Duodenal mucosa (tissue), 2 donors: ENCODE data around the gene INMT.

Source experiments
- H3K27ac ChIP-seq: one replicate; pipeline ENCODE4 v1.7.0; 2013; ENCODE audit warnings: low read depth, low read length
- H3K27me3 ChIP-seq, 2 donors: one replicate each; pipeline ENCODE4 v1.7.0; 2013; ENCODE audit warnings: low read length in 2 of 2, control low read depth in 1 of 2; ENCODE audit not compliant: insufficient read depth in 2 of 2, control insufficient read depth in 1 of 2
- H3K36me3 ChIP-seq, 2 donors: one replicate each; pipeline ENCODE4 v1.7.0; 2013; ENCODE audit warnings: low read length in 2 of 2, control low read depth in 1 of 2; ENCODE audit not compliant: insufficient read depth in 2 of 2, control insufficient read depth in 1 of 2
- H3K4me1 ChIP-seq, 2 donors: one replicate each; pipeline ENCODE4 v1.7.0; 2013; ENCODE audit warnings: low read length in 2 of 2, control low read depth in 1 of 2; ENCODE audit not compliant: insufficient read depth in 2 of 2, control insufficient read depth in 1 of 2
- H3K4me3 ChIP-seq, 2 donors: one replicate each; pipeline ENCODE4 v1.7.0; 2013; ENCODE audit warnings: low read length in 2 of 2, low read depth in 1 of 2
- H3K9ac ChIP-seq, 2 donors: one replicate each; pipeline ENCODE4 v1.7.0; 2013; ENCODE audit warnings: low read length in 2 of 2, low read depth in 1 of 2
- H3K9me3 ChIP-seq, 2 donors: one replicate each; pipeline ENCODE4 v1.7.0; 2013; ENCODE audit warnings: low read length in 2 of 2, control low read depth in 1 of 2; ENCODE audit not compliant: control insufficient read depth in 1 of 2

Gene INMT

DNA sequence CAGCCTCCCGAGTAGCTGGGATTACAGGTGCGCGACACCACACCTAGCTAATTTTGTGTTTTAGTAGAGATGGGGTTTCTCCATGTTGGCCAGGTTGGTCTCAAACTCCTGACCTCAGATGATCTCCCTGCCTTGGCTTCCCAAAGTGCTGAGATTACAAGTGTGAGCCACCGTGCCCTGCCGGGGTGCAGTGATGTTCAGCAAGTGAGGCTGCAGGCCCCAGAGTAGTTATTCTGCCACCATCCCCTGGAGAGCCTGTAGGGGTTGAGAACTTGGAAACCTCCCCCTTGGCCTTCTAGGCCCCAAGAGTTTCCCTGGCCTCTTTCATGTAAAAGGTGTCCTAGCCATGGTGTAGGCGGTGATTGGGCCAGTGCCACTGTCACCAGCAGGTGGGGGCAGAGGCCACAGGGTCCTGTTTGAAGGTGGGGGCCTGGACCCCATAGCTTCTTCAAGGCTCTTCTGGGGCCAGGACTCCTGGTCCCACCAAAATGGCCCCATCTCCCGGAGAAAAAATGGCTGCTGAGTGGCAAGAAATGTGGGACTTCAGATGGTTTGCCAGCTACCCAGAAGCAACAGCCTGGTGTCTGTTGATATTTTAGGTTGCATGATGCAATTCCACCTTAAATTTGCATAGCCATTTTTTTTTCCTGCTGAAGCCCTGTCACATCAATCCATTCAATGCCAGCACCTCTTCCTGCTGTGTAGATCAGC lies 25.5 kb upstream of the INMT start:
- no peak overlapping the region for H3K4me3 ChIP-seq
- no peak overlapping the region for H3K9ac ChIP-seq
- H3K4me1 ChIP-seq, result no peaks in the 10 kb centered on the region
- H3K27me3 ChIP-seq, result peaks cover 0 to 5% of the 10 kb centered on the region in 2 donors
- no peak overlapping the region for H3K27ac ChIP-seq
- H3K36me3 ChIP-seq, result no peaks in the 10 kb centered on the region
- H3K9me3 ChIP-seq, result no peaks in the 10 kb centered on the region

DNA sequence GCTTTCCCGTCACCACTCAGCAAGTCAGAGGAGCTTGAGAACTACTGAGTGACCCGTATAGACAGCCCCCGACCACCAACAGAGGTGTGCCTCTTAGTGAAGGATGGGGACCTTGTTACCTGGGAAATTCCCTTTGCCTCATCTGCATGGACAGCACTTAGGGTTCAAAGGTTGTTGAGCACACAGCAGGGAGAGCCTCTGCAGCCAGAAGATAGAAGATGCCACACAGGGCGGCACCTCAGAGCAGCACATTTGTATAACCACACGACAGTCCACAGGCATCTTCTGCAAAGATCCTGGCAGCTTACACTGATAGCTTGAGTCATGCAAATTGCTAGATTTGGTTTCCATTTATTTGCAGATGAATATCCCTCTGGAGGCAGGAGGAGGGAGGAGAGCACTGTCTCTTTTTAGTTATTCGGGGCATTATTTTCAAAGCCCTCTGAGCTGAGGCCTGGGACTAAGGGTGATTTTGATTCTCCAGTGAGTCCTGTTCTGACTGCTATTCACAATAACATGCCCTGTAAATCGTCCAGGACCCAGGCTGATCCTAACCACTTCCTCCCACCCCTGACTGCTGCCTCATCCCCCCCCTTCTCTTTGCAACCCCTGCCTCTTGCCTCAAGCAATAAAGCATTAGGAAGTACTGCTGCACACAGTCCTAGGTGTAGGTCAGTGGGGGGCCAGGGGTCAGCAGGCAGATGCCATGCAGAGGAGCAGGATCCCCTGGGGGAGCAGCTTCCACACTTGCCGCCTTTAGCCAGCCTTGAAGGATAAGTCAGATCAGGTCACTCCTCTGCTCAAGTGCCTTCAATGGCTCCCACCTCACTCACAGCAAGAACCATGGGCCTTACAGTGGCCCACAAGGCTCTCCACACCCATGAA lies 24.6 kb upstream of the INMT start:
- Histone ChIP-seq H3K27me3 (peaks cover 0 to 5% of the 10 kb centered on the region in 2 donors), H3K9ac (no peak overlapping the region), H3K4me1 (no peaks in the 10 kb centered on the region), H3K9me3 (no peaks in the 10 kb centered on the region), H3K36me3 (no peaks in the 10 kb centered on the region), H3K27ac (no peak overlapping the region), H3K4me3 (no peak overlapping the region)

DNA sequence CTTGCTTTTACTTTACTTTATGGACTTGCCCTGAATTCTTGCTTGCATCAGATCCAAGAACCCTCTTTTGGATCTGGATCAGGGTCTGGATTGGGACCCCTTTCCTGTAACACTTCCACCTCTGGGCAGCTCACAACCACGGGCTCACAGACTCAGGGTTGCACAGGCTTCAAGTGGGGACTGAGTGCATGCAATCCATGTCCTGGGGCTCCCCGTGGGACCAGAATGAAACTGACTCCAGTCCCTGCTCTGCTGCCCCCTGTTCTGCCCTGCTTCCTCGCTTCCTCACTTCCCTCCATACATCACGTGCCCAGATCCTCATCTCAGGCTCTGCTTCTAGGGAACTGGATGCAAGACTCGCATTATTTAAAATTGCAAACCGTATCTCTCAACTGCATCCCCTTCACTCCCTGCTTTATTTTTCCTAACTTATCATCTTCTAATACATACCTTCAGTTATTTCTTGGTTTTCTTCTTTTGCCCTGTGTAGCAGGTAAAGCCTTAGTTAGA lies 23.3 kb upstream of the INMT start:
- Histone ChIP-seq H3K36me3 (no peaks in the 10 kb centered on the region), H3K9me3 (no peaks in the 10 kb centered on the region), H3K4me3 (no peak overlapping the region), H3K4me1 (no peaks in the 10 kb centered on the region), H3K9ac (no peak overlapping the region), H3K27ac (no peak overlapping the region), H3K27me3 (peaks cover 0 to 5% of the 10 kb centered on the region in 2 donors)

DNA sequence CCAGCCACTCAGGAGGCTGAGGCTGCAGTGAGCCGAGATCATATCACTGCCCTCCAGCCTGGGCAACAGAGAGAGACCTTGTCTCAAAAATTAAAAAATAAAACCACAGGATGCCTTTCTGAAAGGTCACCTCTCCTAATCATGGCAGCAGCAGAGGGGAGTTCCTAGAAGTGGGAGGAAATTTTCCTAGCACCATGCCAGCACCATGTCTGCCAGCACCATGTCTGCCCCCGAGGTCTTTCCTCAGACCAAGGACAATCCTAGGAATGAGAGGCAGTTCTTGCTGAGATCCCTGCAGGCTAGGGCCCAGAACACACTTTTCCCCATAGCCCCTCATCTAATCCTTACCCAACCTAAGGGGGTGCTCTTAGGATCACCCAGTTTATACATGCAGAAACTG lies 22.3 kb upstream of the INMT start:
- no peaks in the 10 kb centered on the region for H3K4me1 ChIP-seq
- no peaks in the 10 kb centered on the region for H3K9me3 ChIP-seq
- no peak overlapping the region for H3K27ac ChIP-seq
- peaks cover 0 to 5% of the 10 kb centered on the region in 2 donors for H3K27me3 ChIP-seq
- no peak overlapping the region for H3K4me3 ChIP-seq
- H3K9ac ChIP-seq, result no peak overlapping the region
- no peaks in the 10 kb centered on the region for H3K36me3 ChIP-seq

DNA sequence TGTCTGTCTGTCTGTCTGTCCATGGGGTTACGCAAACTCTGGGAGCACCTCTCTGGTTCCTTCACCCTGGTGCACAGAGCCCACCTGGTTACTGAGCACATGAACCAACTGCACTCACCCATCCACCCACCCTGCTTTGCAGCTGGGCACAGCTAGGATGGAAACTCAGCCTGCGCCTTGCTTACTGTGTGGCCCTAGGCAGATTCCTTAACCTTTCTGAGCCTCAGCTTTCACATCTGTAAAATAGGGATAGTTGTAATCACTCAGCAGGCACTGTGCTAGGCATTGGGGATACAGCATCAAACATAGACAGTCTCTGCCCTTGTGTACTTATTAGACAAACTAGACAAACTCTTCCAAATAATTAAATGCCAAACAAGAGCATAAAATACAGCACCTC lies 21.8 kb upstream of the INMT start:
- Histone ChIP-seq H3K9me3 (no peaks in the 10 kb centered on the region), H3K4me1 (no peaks in the 10 kb centered on the region), H3K27ac (no peak overlapping the region), H3K27me3 (peaks cover 0 to 5% of the 10 kb centered on the region in 2 donors), H3K36me3 (no peaks in the 10 kb centered on the region), H3K4me3 (no peak overlapping the region), H3K9ac (no peak overlapping the region)

DNA sequence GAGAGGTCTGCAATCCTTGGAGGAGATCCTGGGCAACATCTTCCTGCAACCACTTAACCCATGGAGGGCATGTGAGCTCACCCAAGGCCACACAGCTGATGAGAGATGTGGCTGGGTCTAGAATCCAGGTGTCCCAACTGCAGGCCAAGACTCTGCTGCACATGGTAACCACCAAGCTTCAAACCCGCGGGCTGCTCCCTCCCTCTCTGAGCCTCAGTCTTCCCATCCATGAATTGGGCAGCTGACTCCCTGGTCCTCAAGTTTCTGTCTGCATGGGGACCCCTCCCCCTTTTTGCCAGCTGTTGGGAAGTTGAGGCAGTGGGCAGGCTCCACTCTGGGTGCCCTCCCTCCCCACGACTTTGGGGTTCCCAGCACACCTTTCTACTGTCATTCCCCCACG lies 20.9 kb upstream of the INMT start:
- no peaks in the 10 kb centered on the region for H3K9me3 ChIP-seq
- no peak overlapping the region for H3K27ac ChIP-seq
- H3K36me3 ChIP-seq, result no peaks in the 10 kb centered on the region
- H3K4me1 ChIP-seq, result no peaks in the 10 kb centered on the region
- H3K4me3 ChIP-seq, result no peak overlapping the region
- no peak overlapping the region for H3K9ac ChIP-seq
- H3K27me3 ChIP-seq, result peaks cover 0 to 5% of the 10 kb centered on the region in 2 donors

DNA sequence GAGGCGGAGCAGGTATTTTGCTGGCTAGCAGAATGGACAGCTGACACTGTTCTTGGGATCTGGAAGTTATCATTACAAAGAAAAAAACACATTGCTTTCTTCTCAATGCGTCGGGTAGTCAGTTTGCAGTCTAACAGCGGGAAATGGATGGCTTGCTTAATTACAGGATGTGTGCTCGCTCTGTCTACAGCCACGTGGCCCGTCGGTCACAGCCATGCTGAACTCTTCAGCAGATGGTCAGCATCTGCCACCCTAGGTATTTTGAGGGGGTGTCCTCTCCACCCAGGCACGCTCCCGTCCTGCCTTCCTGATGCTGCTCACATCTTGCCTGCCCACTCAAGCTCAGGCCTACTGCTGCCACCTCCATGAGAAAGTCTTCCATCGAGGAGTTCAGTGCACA lies 20.4 kb upstream of the INMT start:
- Histone ChIP-seq H3K9me3 (no peaks in the 10 kb centered on the region), H3K9ac (no peak overlapping the region), H3K27me3 (peaks cover 0 to 5% of the 10 kb centered on the region in 2 donors)

DNA sequence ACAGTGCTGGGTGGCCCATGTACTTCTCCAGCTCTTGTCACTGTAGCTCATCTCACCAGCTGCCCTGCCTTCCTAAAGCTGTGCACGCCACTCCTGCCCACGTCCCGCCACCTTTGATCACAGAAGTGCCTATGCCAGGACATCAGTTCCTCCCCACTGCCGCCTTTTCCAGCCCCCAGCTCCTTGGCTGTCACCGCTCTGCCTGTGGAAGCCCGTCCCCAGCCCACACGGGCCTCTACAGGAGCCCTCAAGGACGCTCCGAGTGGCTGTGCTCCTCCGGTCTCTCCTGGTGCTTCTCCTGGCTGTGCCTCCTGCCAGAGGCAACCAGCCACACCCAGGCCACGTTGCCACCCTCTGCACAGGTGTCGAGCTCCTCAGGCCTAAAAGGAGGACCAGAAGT lies 19.3 kb upstream of the INMT start:
- Histone ChIP-seq H3K4me3 (no peak overlapping the region), H3K9me3 (no peaks in the 10 kb centered on the region)

More for the DNA sequence above, 20.4 kb upstream of the INMT start:
- H3K27ac ChIP-seq, result no peak overlapping the region
- H3K36me3 ChIP-seq, result no peaks in the 10 kb centered on the region
- H3K4me1 ChIP-seq, result no peaks in the 10 kb centered on the region
- no peak overlapping the region for H3K4me3 ChIP-seq

DNA sequence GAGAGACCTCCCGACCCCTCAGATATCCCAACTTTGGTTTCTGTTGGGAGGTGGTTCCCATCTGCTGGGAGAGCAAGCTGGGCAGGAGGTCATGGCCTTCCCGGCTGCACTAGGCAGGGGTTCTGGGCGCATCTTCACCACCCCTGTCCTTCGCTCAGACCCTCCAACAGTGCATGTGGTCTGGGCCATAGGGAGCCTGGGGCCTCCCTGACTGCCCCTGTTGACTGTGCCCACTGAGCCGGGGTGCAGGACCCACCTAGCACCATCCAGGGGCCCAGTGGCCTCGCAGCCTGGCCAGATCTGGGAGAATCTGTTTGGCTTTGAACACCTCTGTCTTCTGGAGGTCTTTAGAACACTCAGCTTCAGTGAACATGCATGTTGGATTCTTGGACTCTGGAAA lies 18.7 kb upstream of the INMT start:
- H3K27me3 ChIP-seq, result peaks cover 0 to 5% of the 10 kb centered on the region in 2 donors
- H3K4me3 ChIP-seq, result no peak overlapping the region
- no peak overlapping the region for H3K9ac ChIP-seq
- no peak overlapping the region for H3K27ac ChIP-seq
- no peaks in the 10 kb centered on the region for H3K9me3 ChIP-seq
- H3K4me1 ChIP-seq, result no peaks in the 10 kb centered on the region
- no peaks in the 10 kb centered on the region for H3K36me3 ChIP-seq

More for the DNA sequence above, 19.3 kb upstream of the INMT start:
- no peaks in the 10 kb centered on the region for H3K36me3 ChIP-seq
- no peak overlapping the region for H3K9ac ChIP-seq
- no peaks in the 10 kb centered on the region for H3K4me1 ChIP-seq
- H3K27me3 ChIP-seq, result peaks cover 0 to 5% of the 10 kb centered on the region in 2 donors
- no peak overlapping the region for H3K27ac ChIP-seq

DNA sequence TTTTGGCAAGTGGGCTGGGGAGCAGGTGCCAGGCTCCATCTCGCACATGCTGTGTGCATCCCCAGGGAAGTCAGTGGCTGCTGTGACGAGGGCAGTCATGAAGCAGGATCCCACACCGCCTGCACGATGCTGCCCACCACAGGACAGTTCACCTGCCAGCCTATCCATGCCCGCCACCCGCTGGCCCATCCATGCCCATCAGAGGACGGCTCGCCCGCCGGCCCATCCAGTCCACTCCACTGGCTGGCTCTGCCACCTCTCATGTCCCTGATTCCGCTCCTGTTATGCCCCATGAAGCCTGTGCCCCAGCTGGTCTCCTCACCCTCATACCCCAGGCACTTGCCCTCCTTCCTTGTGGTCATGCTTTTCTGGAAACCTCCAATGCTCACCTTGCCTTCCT lies 18.2 kb upstream of the INMT start:
- Histone ChIP-seq H3K9me3 (no peaks in the 10 kb centered on the region), H3K4me3 (no peak overlapping the region), H3K36me3 (no peaks in the 10 kb centered on the region), H3K27me3 (peaks cover 0 to 5% of the 10 kb centered on the region in 2 donors), H3K27ac (no peak overlapping the region), H3K9ac (no peak overlapping the region), H3K4me1 (no peaks in the 10 kb centered on the region)
